HepG2 (cell line): Measurements from ENCODE around the gene ATP2B2.

Source experiments
- AGO1 ChIP-seq: fragments of 200-400 bp; formaldehyde crosslinking; IDR thresholded peaks from 2 replicates; pipeline ENCODE4 v1.6.1; 2017; ENCODE audit warnings: mild to moderate bottlenecking, low read depth, low read length, moderate library complexity; ENCODE audit not compliant: poor library complexity, severe bottlenecking
- FOXK1 ChIP-seq: sonication (generic); formaldehyde crosslinking; IDR thresholded peaks from 2 replicates; pipeline ENCODE4 v1.4.0; 2020; ENCODE audit warnings: low read depth, missing genetic modification reagents, borderline replicate concordance
- NFE2L2 ChIP-seq: fragments of 150-350 bp; IDR thresholded peaks from 2 replicates; pipeline ENCODE4 v1.6.1; 2014; ENCODE audit warnings: low read length
- PHF5A ChIP-seq: IDR thresholded peaks from one replicate; pipeline ENCODE4 v1.6.1; 2018; ENCODE audit warnings: low read depth, missing genetic modification reagents; ENCODE audit not compliant: unreplicated experiment
- RBAK ChIP-seq: sonication (generic); formaldehyde crosslinking; IDR thresholded peaks from 2 replicates; pipeline ENCODE4 v1.5.1; 2020; ENCODE audit warnings: mild to moderate bottlenecking, missing genetic modification reagents
- TF ChIP-seq, protein P1 (sequence below): sonication (generic); formaldehyde crosslinking; IDR thresholded peaks from 2 replicates; pipeline ENCODE4 v1.5.0; 2020; ENCODE audit warnings: mild to moderate bottlenecking, missing genetic modification reagents, moderate library complexity

DNA sequence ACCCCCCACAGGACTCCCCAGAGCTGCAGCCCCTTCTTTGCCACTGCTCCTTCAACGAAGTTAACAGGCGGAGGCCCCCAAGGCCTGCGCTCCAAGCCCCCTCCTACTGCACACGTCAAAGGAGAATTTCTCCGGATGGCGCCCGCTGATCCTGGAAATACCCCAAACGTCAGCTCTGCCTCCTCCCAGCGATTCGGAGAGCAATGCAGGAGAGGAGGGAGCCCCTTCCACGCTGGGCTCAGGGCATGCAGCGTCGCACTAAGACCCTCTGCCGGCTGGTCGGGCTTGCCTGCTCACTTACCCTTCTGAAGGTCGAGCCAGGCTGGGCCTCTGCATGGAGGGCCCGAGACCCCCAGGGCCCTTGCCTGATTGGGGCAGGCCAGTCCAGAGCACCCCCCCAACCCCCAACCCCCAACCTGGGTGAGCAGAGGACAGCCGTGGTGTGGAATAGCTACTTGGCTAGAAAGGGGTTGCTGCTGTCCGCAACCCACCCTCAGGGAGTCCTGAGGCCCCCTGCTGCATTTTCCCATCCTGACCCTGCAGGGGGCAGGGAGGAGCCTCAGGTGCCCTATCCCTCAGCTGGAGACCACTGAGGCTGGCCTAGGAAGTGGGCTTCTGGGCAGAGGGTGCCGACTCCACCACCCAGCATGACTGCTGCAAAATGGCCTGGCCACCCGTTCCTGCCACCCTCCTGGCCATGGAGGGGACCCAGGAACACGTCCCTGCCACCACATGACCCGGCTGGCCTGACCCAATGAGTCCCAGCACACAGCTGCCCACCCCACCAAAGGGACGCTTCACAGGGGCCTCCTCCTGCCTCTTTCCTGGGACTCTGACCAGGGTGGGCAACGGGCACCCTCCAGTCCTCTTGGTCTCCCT is 976 bp downstream of the ATP2B2 start:
- TF ChIP-seq AGO1 (no peak), RBAK (CRISPR knock-in tag) (no peak), FOXK1 (CRISPR knock-in tag) (no peak), PHF5A (CRISPR knock-in tag) (no peak), NFE2L2 (no peak)
- TF ChIP-seq, protein P1, sequence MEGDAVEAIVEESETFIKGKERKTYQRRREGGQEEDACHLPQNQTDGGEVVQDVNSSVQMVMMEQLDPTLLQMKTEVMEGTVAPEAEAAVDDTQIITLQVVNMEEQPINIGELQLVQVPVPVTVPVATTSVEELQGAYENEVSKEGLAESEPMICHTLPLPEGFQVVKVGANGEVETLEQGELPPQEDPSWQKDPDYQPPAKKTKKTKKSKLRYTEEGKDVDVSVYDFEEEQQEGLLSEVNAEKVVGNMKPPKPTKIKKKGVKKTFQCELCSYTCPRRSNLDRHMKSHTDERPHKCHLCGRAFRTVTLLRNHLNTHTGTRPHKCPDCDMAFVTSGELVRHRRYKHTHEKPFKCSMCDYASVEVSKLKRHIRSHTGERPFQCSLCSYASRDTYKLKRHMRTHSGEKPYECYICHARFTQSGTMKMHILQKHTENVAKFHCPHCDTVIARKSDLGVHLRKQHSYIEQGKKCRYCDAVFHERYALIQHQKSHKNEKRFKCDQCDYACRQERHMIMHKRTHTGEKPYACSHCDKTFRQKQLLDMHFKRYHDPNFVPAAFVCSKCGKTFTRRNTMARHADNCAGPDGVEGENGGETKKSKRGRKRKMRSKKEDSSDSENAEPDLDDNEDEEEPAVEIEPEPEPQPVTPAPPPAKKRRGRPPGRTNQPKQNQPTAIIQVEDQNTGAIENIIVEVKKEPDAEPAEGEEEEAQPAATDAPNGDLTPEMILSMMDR = peak; percentile 57
